GM23338 (cell line): ENCODE measurements around the gene TMED8. TPM values are rescaled to one million over a fixed set of nuclear protein-coding genes. Genes with fewer than 3 reads are reported as not detected.

Experiments
- ATAC-seq: fragments of 200-7000 bp; cut with Tn5 transposase; 3 replicates; pipeline ENCODE4 v1.9.1; 2020
- DNase-seq: peaks from one replicate; pipeline ENCODE4 v3.0.0-alpha.2; 2015; ENCODE audit warnings: low spot score
- H2AFZ ChIP-seq: fragments of 200-600 bp; sonication (generic); 2 replicates; pipeline ENCODE4 v1.8.0; 2016; ENCODE audit warnings: antibody characterized with exemption, mild to moderate bottlenecking, moderate library complexity
- H3F3A ChIP-seq: fragments of 200-600 bp; sonication (generic); replicated peaks from 2 replicates; pipeline ENCODE4 v1.8.0; 2017; ENCODE audit warnings: antibody characterized with exemption, mixed run types, low read depth
- H3K27ac ChIP-seq: fragments of 200-600 bp; sonication (generic); 2 replicates; pipeline ENCODE4 v1.6.1; 2016; ENCODE audit warnings: low read depth
- H3K27me3 ChIP-seq: fragments of 200-600 bp; sonication (generic); 2 replicates; pipeline ENCODE4 v1.8.0; 2016; ENCODE audit warnings: mild to moderate bottlenecking, mixed run types, moderate library complexity; ENCODE audit not compliant: insufficient read depth
- H3K36me3 ChIP-seq: fragments of 200-600 bp; sonication (generic); 2 replicates; pipeline ENCODE4 v1.8.0; 2016; ENCODE audit warnings: mild to moderate bottlenecking; ENCODE audit not compliant: insufficient read depth
- H3K4me1 ChIP-seq: fragments of 200-600 bp; sonication (generic); 2 replicates; pipeline ENCODE4 v1.8.0; 2016; ENCODE audit warnings: mild to moderate bottlenecking, moderate library complexity; ENCODE audit not compliant: insufficient read depth
- H3K4me2 ChIP-seq: fragments of 200-600 bp; sonication (generic); 2 replicates; pipeline ENCODE4 v1.7.1; 2017; ENCODE audit warnings: mixed run types
- H3K4me3 ChIP-seq: fragments of 200-600 bp; sonication (generic); 2 replicates; pipeline ENCODE4 v1.6.1; 2016; ENCODE audit warnings: mixed run types
- H3K79me2 ChIP-seq: fragments of 200-600 bp; sonication (generic); replicated peaks from 2 replicates; pipeline ENCODE4 v1.8.0; 2017; ENCODE audit warnings: mild to moderate bottlenecking; ENCODE audit not compliant: insufficient read depth
- H3K9me2 ChIP-seq: fragments of 200-600 bp; sonication (generic); 2 replicates; pipeline ENCODE4 v1.8.0; 2017; ENCODE audit not compliant: insufficient read depth
- H4K20me1 ChIP-seq: fragments of 200-600 bp; sonication (generic); replicated peaks from 2 replicates; pipeline ENCODE4 v1.8.0; 2017; ENCODE audit warnings: mild to moderate bottlenecking; ENCODE audit not compliant: insufficient read depth
- H3K27ac Mint-ChIP-seq: 2 replicates; pipeline ENCODE4 v1.8.0; 2020; ENCODE audit warnings: inconsistent platforms, mild to moderate bottlenecking, moderate library complexity, mixed read lengths
- H3K27me3 Mint-ChIP-seq: 3 replicates; pipeline ENCODE4 v1.8.0; 2022; ENCODE audit warnings: low read depth, mild to moderate bottlenecking, moderate library complexity, mixed read lengths, inconsistent platforms; ENCODE audit not compliant: insufficient read depth, poor library complexity
- H3K36me3 Mint-ChIP-seq: 3 replicates; pipeline ENCODE4 v1.8.0; 2021; ENCODE audit warnings: low read depth, mild to moderate bottlenecking, inconsistent platforms, moderate library complexity, mixed read lengths
- H3K4me1 Mint-ChIP-seq: 3 replicates; pipeline ENCODE4 v1.8.0; 2020; ENCODE audit warnings: mild to moderate bottlenecking, inconsistent platforms, mixed read lengths
- H3K4me3 Mint-ChIP-seq: 3 replicates; pipeline ENCODE4 v1.8.0; 2021; ENCODE audit warnings: moderate library complexity, mild to moderate bottlenecking, inconsistent platforms, mixed read lengths
- H3K9me3 Mint-ChIP-seq: 3 replicates; pipeline ENCODE4 v1.8.0; 2020; ENCODE audit warnings: moderate library complexity, mild to moderate bottlenecking, inconsistent platforms, mixed read lengths
- CREB1 ChIP-seq: fragments of 250-450 bp; sonication (Bioruptor Pico); IDR thresholded peaks from 2 replicates; pipeline ENCODE4 v1.5.0; 2020; ENCODE audit warnings: low read depth, mild to moderate bottlenecking, moderate library complexity
- CTCF ChIP-seq, 2 experiments: fragments of 200-600 bp in 1 of 2; sonication (generic) in 1 of 2; conservative IDR thresholded peaks; 2 replicates each; pipeline versions ENCODE4 v1.5.1 to v1.6.1; 2016 to 2017; ENCODE audit warnings: antibody characterized with exemption in 2 of 2, low read depth in 2 of 2, mild to moderate bottlenecking in 2 of 2, moderate library complexity in 1 of 2
- ETS1 ChIP-seq: IDR thresholded peaks from 2 replicates; pipeline ENCODE4 v1.6.1; 2016; ENCODE audit warnings: antibody characterized with exemption
- EZH2 ChIP-seq: fragments of 200-600 bp; sonication (generic); IDR thresholded peaks from one replicate; pipeline ENCODE4 v1.8.0; 2017; ENCODE audit warnings: antibody characterized with exemption, mild to moderate bottlenecking, low read depth; ENCODE audit not compliant: unreplicated experiment
- EZH2phosphoT487 ChIP-seq: fragments of 200-600 bp; sonication (generic); IDR thresholded peaks from one replicate; pipeline ENCODE4 v1.8.1; 2018; ENCODE audit warnings: antibody characterized with exemption; ENCODE audit not compliant: unreplicated experiment
- JUNB ChIP-seq: IDR thresholded peaks from one replicate; pipeline ENCODE4 v1.6.1; 2016; ENCODE audit warnings: antibody characterized with exemption; ENCODE audit not compliant: unreplicated experiment
- NANOG ChIP-seq: IDR thresholded peaks from 2 replicates; pipeline ENCODE4 v1.6.1; 2016; ENCODE audit warnings: antibody characterized with exemption, borderline replicate concordance
- POLR2AphosphoS5 ChIP-seq: IDR thresholded peaks from 2 replicates; pipeline ENCODE4 v1.6.1; 2016; ENCODE audit warnings: antibody characterized with exemption, low read depth
- STAT1 ChIP-seq: IDR thresholded peaks from one replicate; pipeline ENCODE4 v1.6.1; 2016; ENCODE audit warnings: antibody characterized with exemption; ENCODE audit not compliant: unreplicated experiment
- ZNF114 ChIP-seq: fragments of 250-450 bp; sonication (Bioruptor Pico); IDR thresholded peaks from 2 replicates; pipeline ENCODE4 v1.5.0; 2020; ENCODE audit warnings: mild to moderate bottlenecking, moderate library complexity
- ZNF331 ChIP-seq: fragments of 250-450 bp; sonication (Bioruptor Pico); IDR thresholded peaks from 2 replicates; pipeline ENCODE4 v1.5.0; 2020; ENCODE audit warnings: low read depth, mild to moderate bottlenecking, moderate library complexity
- ZNF462 ChIP-seq: fragments of 250-450 bp; sonication (Bioruptor Pico); IDR thresholded peaks from 2 replicates; pipeline ENCODE4 v1.5.0; 2020; ENCODE audit warnings: mild to moderate bottlenecking, moderate library complexity
- polyA plus RNA-seq: library from polyadenylated mRNA; unstranded; fragments of >200 nt; fragmentation: Nextera tagmentation; extraction: Ambion mirVana; gene quantifications from 2 replicates; pipeline ENCODE4 v1.2.1, GENCODE V29; 2016
- total RNA-seq: library from RNA; depleted of rRNA; stranded (reverse); fragments of >200 nt; shearing (Covaris generic); gene quantifications from 2 replicates; pipeline ENCODE4 v1.2.3, GENCODE V29; 2014

TMED8 gene
- total and polyA plus RNA-seq, 2 experiments from 2014 or later = 4.3 to 13.8 TPM

GRCh38 chr14:77316195-77316505 lies 60.7 kb downstream of the TMED8 start (continued):
- TF ChIP-seq ETS1 = no peak
- TF ChIP-seq EZH2phosphoT487 = no peak
- TF ChIP-seq CTCF (conservative IDR thresholded peaks at IDR 0.05; ENCODE audit: low read depth in 2 of 2) = no peak
- no peak for TF ChIP-seq EZH2
- TF ChIP-seq ZNF114 = no peak
- no peak for TF ChIP-seq CREB1 (CRISPR knock-in tag)
- TF ChIP-seq POLR2AphosphoS5 = no peak
- no peak for TF ChIP-seq STAT1

GRCh38 chr14:77314539-77315457 lies 62.1 kb downstream of the TMED8 start:
- Histone ChIP-seq H3K27me3 (no peaks in the 10 kb centered on the region), H3K4me2 (peak overlapping the region; percentile 29), H3F3A (0 out of 2 replicates have a peak, but pooled peaks cover 4% of the 10 kb centered on the region), H3K27ac (peak overlapping the region; percentile 87), H2AFZ (no peak overlapping the region), H3K79me2 (peaks cover 59% of the 10 kb centered on the region), H3K4me3 (no peak overlapping the region), H3K9me2 (no peaks in the 10 kb centered on the region), H3K4me1 (peaks cover 38% of the 10 kb centered on the region), H3K36me3 (no peaks in the 10 kb centered on the region), H4K20me1 (no peaks in the 10 kb centered on the region)
- ATAC-seq = peak; percentile 7; the same call in 1 of the 3 replicates
- peak overlapping the region; percentile 88 for H3K27ac Mint-ChIP-seq
- H3K36me3 Mint-ChIP-seq = no peaks in the 10 kb centered on the region; the same call in 2 of the 3 replicates
- H3K27me3 Mint-ChIP-seq = peaks cover 4% of the 10 kb centered on the region
- no peak for DNase-seq
- H3K4me3 Mint-ChIP-seq = no peak overlapping the region
- peaks cover 47% of the 10 kb centered on the region for H3K4me1 Mint-ChIP-seq
- H3K9me3 Mint-ChIP-seq = no peaks in the 10 kb centered on the region
- TF ChIP-seq ZNF462 (CRISPR knock-in tag) (no peak), NANOG (no peak), STAT1 (no peak), EZH2phosphoT487 (no peak), JUNB (no peak), ZNF331 (no peak), CREB1 (CRISPR knock-in tag) (no peak), ZNF114 (no peak), EZH2 (no peak), CTCF (conservative IDR thresholded peaks at IDR 0.05; ENCODE audit: low read depth in 2 of 2) (no peak)
